ENCODE data around the gene PTGR3.

The PTGR3 gene

GRCh38 chr18:75226286-75226955 is 17.5 kb upstream of the PTGR3 start:
- Mint-ChIP-seq H3K36me3 (ENCODE audit: low read depth) (peaks cover 11% of the 10 kb centered on the region), H3K9me3 (no peaks in the 10 kb centered on the region), H3K4me1 (peaks cover 89% of the 10 kb centered on the region), H3K4me3 (peak overlapping the region; percentile 77 to 87 (median 77)), H3K27ac (peak overlapping the region; percentile 96 to 99 (median 97)), H3K27me3 (ENCODE audit: low read depth) (no peaks in the 10 kb centered on the region)
- no peak for TF ChIP-seq CTCF (IDR thresholded peaks at IDR 0.05; ENCODE audit: unreplicated experiment in 3 of 3)

GRCh38 chr18:75223687-75224347 is 14.9 kb upstream of the PTGR3 start:
- H3K4me3 Mint-ChIP-seq = peak overlapping the region; percentile 47 to 57 (median 52)
- H3K9me3 Mint-ChIP-seq = no peaks in the 10 kb centered on the region
- no peak for TF ChIP-seq CTCF (IDR thresholded peaks at IDR 0.05; ENCODE audit: unreplicated experiment in 3 of 3)
- no peaks in the 10 kb centered on the region for H3K36me3 Mint-ChIP-seq (ENCODE audit: low read depth)
- H3K27ac Mint-ChIP-seq = peak overlapping the region; percentile 94 to 99 (median 96)
- peaks cover 97% of the 10 kb centered on the region for H3K4me1 Mint-ChIP-seq
- H3K27me3 Mint-ChIP-seq (ENCODE audit: low read depth) = no peaks in the 10 kb centered on the region

- Mint-ChIP-seq H3K27ac (peak overlapping the region; percentile 93 to 99 (median 96)), H3K27me3 (ENCODE audit: low read depth) (no peaks in the 10 kb centered on the region), H3K4me3 (peak overlapping the region; percentile 13 to 51 (median 47)), H3K36me3 (ENCODE audit: low read depth) (no peaks in the 10 kb centered on the region), H3K4me1 (peaks cover 97% of the 10 kb centered on the region), H3K9me3 (no peaks in the 10 kb centered on the region)
- TF ChIP-seq CTCF (IDR thresholded peaks at IDR 0.05; ENCODE audit: unreplicated experiment in 3 of 3) = no peak
Measured at GRCh38 chr18:75222407-75222806, 13.5 kb upstream of the PTGR3 start.

DNA sequence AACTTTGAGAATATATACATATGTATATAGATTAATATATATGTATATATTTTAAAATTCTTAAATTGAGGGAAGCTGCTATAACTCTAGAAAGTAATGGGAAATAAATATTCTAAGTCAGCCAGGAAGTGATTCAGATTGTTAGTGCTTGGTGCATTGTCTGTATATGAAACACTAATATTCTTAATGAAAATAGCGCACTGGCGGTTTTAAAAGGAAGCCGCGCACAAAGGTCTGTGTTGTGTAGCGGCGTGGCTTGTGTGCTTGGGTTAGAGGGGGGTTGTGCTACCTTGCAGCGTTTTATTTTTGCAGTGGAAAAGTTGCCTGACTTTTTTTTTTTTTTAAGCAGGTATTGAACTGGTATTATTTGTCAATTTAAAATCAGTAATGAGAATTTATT is 13.0 kb upstream of the PTGR3 start:
- Mint-ChIP-seq H3K4me3 (peak overlapping the region; percentile 28 to 51 (median 48)), H3K36me3 (ENCODE audit: low read depth) (no peaks in the 10 kb centered on the region), H3K4me1 (peaks cover 97% of the 10 kb centered on the region), H3K27ac (peak overlapping the region; percentile 93 to 99 (median 96)), H3K27me3 (ENCODE audit: low read depth) (no peaks in the 10 kb centered on the region), H3K9me3 (no peaks in the 10 kb centered on the region)
- TF ChIP-seq CTCF (IDR thresholded peaks at IDR 0.05; ENCODE audit: unreplicated experiment in 3 of 3) = no peak

DNA sequence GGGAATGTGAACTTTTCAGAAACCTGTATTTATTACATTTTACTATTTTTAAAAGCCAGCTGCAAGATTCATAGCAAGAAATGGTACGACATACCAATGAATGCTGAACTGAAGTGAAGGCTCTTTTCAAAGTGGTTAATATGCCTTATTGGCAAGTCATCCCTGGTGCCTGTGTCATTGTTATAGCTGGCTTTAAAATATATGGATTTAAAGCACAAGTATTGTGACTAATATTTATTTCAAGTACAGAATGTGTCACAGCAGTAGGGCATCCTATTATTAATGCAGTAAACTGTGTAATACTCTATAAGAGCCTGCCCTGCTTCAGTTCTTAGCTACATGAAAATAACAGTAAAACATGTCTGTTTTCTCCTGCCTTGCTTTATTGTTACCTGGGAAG is 12.5 kb upstream of the PTGR3 start:
- H3K27ac Mint-ChIP-seq = peak overlapping the region; percentile 93 to 99 (median 96)
- H3K4me3 Mint-ChIP-seq = no peak overlapping the region
- H3K9me3 Mint-ChIP-seq = no peaks in the 10 kb centered on the region
- no peak for TF ChIP-seq CTCF (IDR thresholded peaks at IDR 0.05; ENCODE audit: unreplicated experiment in 3 of 3)
- no peaks in the 10 kb centered on the region for H3K36me3 Mint-ChIP-seq (ENCODE audit: low read depth)
- H3K4me1 Mint-ChIP-seq = peaks cover 97% of the 10 kb centered on the region
- H3K27me3 Mint-ChIP-seq (ENCODE audit: low read depth) = no peaks in the 10 kb centered on the region

Measured in nephron (organoid).